Fibroblast of mammary gland (primary cell): Measurements from ENCODE around the gene HOXC10.

ENCODE experiments used
- DNase-seq: peaks from one replicate; pipeline ENCODE4 v3.0.0-alpha.2; 2010; ENCODE audit warnings: low read depth
- H3K4me3 ChIP-seq: 2 replicates; pipeline ENCODE4 v1.5.1; 2011; ENCODE audit warnings: low read depth, mild to moderate bottlenecking, low read length, moderate library complexity; ENCODE audit not compliant: control insufficient read depth
- CTCF ChIP-seq: conservative IDR thresholded peaks from 2 replicates; pipeline ENCODE4 v1.5.1; 2011; ENCODE audit warnings: low read depth, low read length, inconsistent platforms; ENCODE audit not compliant: control insufficient read depth, insufficient read depth

Gene HOXC10

GRCh38 chr12:54027442-54027786 is 42.5 kb downstream of the HOXC10 start:
- no peak for DNase-seq
- no peak for TF ChIP-seq CTCF
- H3K4me3 ChIP-seq = no peak overlapping the region

GRCh38 chr12:54028314-54029201 is 43.6 kb downstream of the HOXC10 start, which contains the start of gene HOXC6:
Gene HOXC6, plus strand, starts transcription at chr12:54028440. Its CDS starts 82 bp downstream, at chr12:54028522.
- TF ChIP-seq CTCF = no peak
- DNase-seq = peak; percentile 89
- peak within 1 kb of the TSS; percentile 71 for H3K4me3 ChIP-seq

GRCh38 chr12:54029529-54030441 is 44.8 kb downstream of the HOXC10 start:
- DNase-seq = no peak
- no peak for TF ChIP-seq CTCF
- peak overlapping the region; percentile 71 for H3K4me3 ChIP-seq

- DNase-seq = no peak
- no peak for TF ChIP-seq CTCF
- H3K4me3 ChIP-seq = peak overlapping the region; percentile 71
Observed at GRCh38 chr12:54030442-54030801, 45.5 kb downstream of the HOXC10 start.

GRCh38 chr12:54030889-54031471 is 46.0 kb downstream of the HOXC10 start:
- TF ChIP-seq CTCF = no peak
- H3K4me3 ChIP-seq = peak overlapping the region; percentile 71
- peak; percentile 94 for DNase-seq

GRCh38 chr12:54031480-54031879 is 46.5 kb downstream of the HOXC10 start:
- peak overlapping the region; percentile 71 for H3K4me3 ChIP-seq
- TF ChIP-seq CTCF = no peak
- DNase-seq = no peak
